Hepatocyte (in vitro differentiated cells): Measurements from ENCODE around the gene OR52I1. TPM values are rescaled to one million over a fixed set of nuclear protein-coding genes. Genes with fewer than 3 reads are reported as not detected.

Source experiments
- DNase-seq: peaks from one replicate; pipeline ENCODE4 v3.0.0-alpha.2; 2016; ENCODE audit warnings: low spot score
- H2AFZ ChIP-seq: fragments of 200-600 bp; sonication (generic); 2 replicates; pipeline ENCODE4 v1.6.0; 2016; ENCODE audit warnings: antibody characterized with exemption, mild to moderate bottlenecking
- H3K27ac ChIP-seq: fragments of 200-600 bp; sonication (generic); 2 replicates; pipeline ENCODE4 v1.5.1; 2016; ENCODE audit warnings: mild to moderate bottlenecking
- H3K27me3 ChIP-seq: fragments of 200-600 bp; sonication (generic); 2 replicates; pipeline ENCODE4 v1.6.1; 2016
- H3K36me3 ChIP-seq: fragments of 200-600 bp; sonication (generic); replicated peaks from 2 replicates; pipeline ENCODE4 v1.5.1; 2016; ENCODE audit warnings: low read depth; ENCODE audit not compliant: insufficient read depth
- H3K4me1 ChIP-seq: fragments of 200-600 bp; sonication (generic); 2 replicates; pipeline ENCODE4 v1.5.1; 2016; ENCODE audit warnings: mild to moderate bottlenecking, moderate library complexity; ENCODE audit not compliant: insufficient read depth
- H3K4me2 ChIP-seq: fragments of 200-600 bp; sonication (generic); 2 replicates; pipeline ENCODE4 v1.6.0; 2016
- H3K4me3 ChIP-seq: fragments of 200-600 bp; sonication (generic); 2 replicates; pipeline ENCODE4 v1.5.1; 2016; ENCODE audit warnings: mild to moderate bottlenecking
- H3K79me2 ChIP-seq: fragments of 200-600 bp; sonication (generic); 2 replicates; pipeline ENCODE4 v1.6.0; 2017; ENCODE audit warnings: mild to moderate bottlenecking
- H3K9me2 ChIP-seq: fragments of 200-600 bp; sonication (generic); replicated peaks from 2 replicates; pipeline ENCODE4 v1.6.0; 2017; ENCODE audit warnings: mild to moderate bottlenecking; ENCODE audit not compliant: insufficient read depth
- H3K9me3 ChIP-seq: fragments of 200-600 bp; sonication (generic); 2 replicates; pipeline ENCODE4 v1.5.1; 2016; ENCODE audit warnings: low read depth, mild to moderate bottlenecking
- H4K20me1 ChIP-seq: fragments of 200-600 bp; sonication (generic); 2 replicates; pipeline ENCODE4 v1.6.0; 2016; ENCODE audit warnings: mild to moderate bottlenecking; ENCODE audit not compliant: insufficient read depth, poor library complexity, severe bottlenecking
- CTCF ChIP-seq: fragments of 200-600 bp; sonication (generic); IDR thresholded peaks from 2 replicates; pipeline ENCODE4 v1.5.1; 2016; ENCODE audit warnings: antibody characterized with exemption, mild to moderate bottlenecking; ENCODE audit not compliant: poor library complexity
- EZH2 ChIP-seq: fragments of 200-600 bp; sonication (generic); IDR thresholded peaks from 2 replicates; pipeline ENCODE4 v1.6.1; 2016; ENCODE audit warnings: antibody characterized with exemption, mild to moderate bottlenecking, borderline replicate concordance
- EZH2phosphoT487 ChIP-seq: fragments of 200-600 bp; sonication (generic); IDR thresholded peaks from one replicate; pipeline ENCODE4 v1.6.1; 2018; ENCODE audit warnings: antibody characterized with exemption, mild to moderate bottlenecking, low read depth, moderate library complexity; ENCODE audit not compliant: unreplicated experiment, severe bottlenecking
- WGBS: methylation state at CpG from one replicate; pipeline ENCODE4 v1.1.6; 2016; ENCODE audit warnings: low lambda C conversion rate; ENCODE audit errors: missing lambda C conversion rate; 5-methylcytosine and 5-hydroxymethylcytosine counted together
- polyA plus RNA-seq: library from polyadenylated mRNA; unstranded; fragments of >200 nt; fragmentation: Nextera tagmentation; extraction: Ambion mirVana; gene quantifications from 2 replicates; pipeline ENCODE4 v1.2.1, GENCODE V29; 2016
- total RNA-seq: library from RNA; depleted of rRNA; stranded (reverse); fragments of >200 nt; gene quantifications from 2 replicates; pipeline ENCODE4 v1.2.3, GENCODE V29; 2014

OR52I1 gene
- total and polyA plus RNA-seq, 2 experiments from 2014 or later = not detected

GRCh38 chr11:4605057-4605456 is 11.2 kb downstream of the OR52I1 start:
- Histone ChIP-seq H3K9me2 (no peaks in the 10 kb centered on the region), H4K20me1 (no peaks in the 10 kb centered on the region), H3K79me2 (peaks cover 19% of the 10 kb centered on the region), H3K36me3 (no peaks in the 10 kb centered on the region), H2AFZ (no peak overlapping the region), H3K27ac (no peak overlapping the region), H3K9me3 (no peaks in the 10 kb centered on the region), H3K4me1 (peaks cover 13% of the 10 kb centered on the region), H3K4me3 (no peak overlapping the region), H3K27me3 (no peaks in the 10 kb centered on the region), H3K4me2 (no peak overlapping the region)
- no peak for DNase-seq
- TF ChIP-seq EZH2 (no peak), EZH2phosphoT487 (no peak), CTCF (no peak)
- 94% methylated on average over 4 of the region's 4 CpGs for WGBS

- Histone ChIP-seq H3K4me1 (peaks cover 13% of the 10 kb centered on the region), H3K27me3 (no peaks in the 10 kb centered on the region), H2AFZ (no peak overlapping the region), H4K20me1 (no peaks in the 10 kb centered on the region), H3K79me2 (peaks cover 19% of the 10 kb centered on the region), H3K36me3 (no peaks in the 10 kb centered on the region), H3K4me3 (peak overlapping the region; percentile 58), H3K4me2 (peak overlapping the region; percentile 85), H3K9me2 (no peaks in the 10 kb centered on the region), H3K27ac (peak overlapping the region; percentile 92), H3K9me3 (no peaks in the 10 kb centered on the region)
- WGBS = 59% methylated on average over 1 of the region's 1 CpG
- TF ChIP-seq CTCF (no peak), EZH2phosphoT487 (no peak)
- no peak for DNase-seq
Observed at GRCh38 chr11:4606231-4607015, 12.6 kb downstream of the OR52I1 start.

GRCh38 chr11:4607096-4607495 is 13.3 kb downstream of the OR52I1 start:
- TF ChIP-seq EZH2 (no peak), EZH2phosphoT487 (no peak), CTCF (no peak)
- Histone ChIP-seq H3K9me2 (no peaks in the 10 kb centered on the region), H3K4me3 (peak overlapping the region; percentile 58), H3K36me3 (no peaks in the 10 kb centered on the region), H3K4me2 (peak overlapping the region; percentile 85), H3K4me1 (peaks cover 13% of the 10 kb centered on the region), H3K27ac (peak overlapping the region; percentile 92), H3K79me2 (peaks cover 19% of the 10 kb centered on the region), H3K27me3 (no peaks in the 10 kb centered on the region), H4K20me1 (no peaks in the 10 kb centered on the region), H3K9me3 (no peaks in the 10 kb centered on the region), H2AFZ (peak overlapping the region; percentile 93)
- 62% methylated on average over 6 of the region's 6 CpGs for WGBS
- no peak for DNase-seq
